HG03457 (cell line): ENCODE results near the gene GDPD3.

Experiments
- ATAC-seq: cut with Tn5 transposase; IDR thresholded peaks from one replicate; pipeline ENCODE4 v1.9.1; 2021; ENCODE audit warnings: moderate number of reproducible peaks; ENCODE audit not compliant: unreplicated experiment

The GDPD3 gene

GRCh38 chr16:30082545-30083090, 30.7 kb downstream of the GDPD3 start:
- ATAC-seq: no peak

DNA sequence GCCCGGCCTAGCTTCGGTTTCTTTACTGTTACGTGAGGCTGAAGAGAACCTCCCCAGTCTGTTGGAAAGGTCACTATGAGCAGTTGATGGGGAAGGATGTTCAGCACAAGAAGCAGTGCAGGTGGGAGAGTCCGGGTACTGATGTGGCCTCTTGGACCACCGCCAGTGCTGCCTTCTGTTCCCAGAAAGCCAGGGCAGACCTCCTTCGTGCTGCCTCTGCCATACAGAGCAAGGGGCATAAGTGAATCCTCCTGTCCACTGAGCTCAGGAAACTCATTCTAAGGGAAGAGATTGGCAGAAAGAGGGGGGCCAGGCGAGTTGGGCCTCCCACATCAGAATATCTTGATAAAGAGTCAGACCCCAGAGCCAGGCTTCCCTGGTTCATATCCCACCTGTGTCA, 33.9 kb downstream of the GDPD3 start:
- no peak for ATAC-seq

GRCh38 chr16:30078744-30079143, 34.6 kb downstream of the GDPD3 start:
- no peak for ATAC-seq

GRCh38 chr16:30077656-30078055, 35.7 kb downstream of the GDPD3 start:
- no peak for ATAC-seq

DNA sequence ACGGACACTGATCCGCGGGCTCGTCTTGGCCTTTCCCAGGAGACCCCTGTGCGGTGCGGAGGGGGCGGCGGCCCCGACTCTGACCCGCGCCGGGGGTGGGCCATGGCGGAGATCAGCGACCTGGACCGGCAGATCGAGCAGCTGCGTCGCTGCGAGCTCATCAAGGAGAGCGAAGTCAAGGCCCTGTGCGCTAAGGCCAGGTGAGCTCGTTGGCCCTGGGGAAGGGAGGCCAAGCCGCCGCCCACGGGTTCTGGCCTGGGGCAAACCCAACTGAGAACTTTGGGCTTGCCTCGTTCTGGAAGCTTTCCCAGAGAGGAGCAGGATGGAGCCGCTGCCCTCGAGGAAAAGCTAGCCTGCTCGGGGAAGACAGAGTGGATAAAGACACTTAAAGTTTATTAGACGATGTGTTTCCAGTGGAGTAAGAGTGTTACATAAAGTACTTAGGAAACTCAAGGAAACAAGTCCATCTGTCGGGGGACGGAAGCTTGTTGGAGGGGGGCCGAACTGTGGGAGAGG, 37.0 kb downstream of the GDPD3 start:
- ATAC-seq: no peak

- no peak for ATAC-seq
Measured at GRCh38 chr16:30075503-30076275, 37.6 kb downstream of the GDPD3 start, which contains the start of gene PPP4C. PPP4C (plus strand) TSS chr16:30075994; CDS start chr16:30076378, 384 bp downstream.

- ATAC-seq: no peak
Measured at GRCh38 chr16:30070490-30070889, 42.8 kb downstream of the GDPD3 start.

- no peak for ATAC-seq
Measured at GRCh38 chr16:30069611-30070462, 43.5 kb downstream of the GDPD3 start.

- no peak for ATAC-seq
Measured at GRCh38 chr16:30068750-30069610, 44.4 kb downstream of the GDPD3 start.

DNA sequence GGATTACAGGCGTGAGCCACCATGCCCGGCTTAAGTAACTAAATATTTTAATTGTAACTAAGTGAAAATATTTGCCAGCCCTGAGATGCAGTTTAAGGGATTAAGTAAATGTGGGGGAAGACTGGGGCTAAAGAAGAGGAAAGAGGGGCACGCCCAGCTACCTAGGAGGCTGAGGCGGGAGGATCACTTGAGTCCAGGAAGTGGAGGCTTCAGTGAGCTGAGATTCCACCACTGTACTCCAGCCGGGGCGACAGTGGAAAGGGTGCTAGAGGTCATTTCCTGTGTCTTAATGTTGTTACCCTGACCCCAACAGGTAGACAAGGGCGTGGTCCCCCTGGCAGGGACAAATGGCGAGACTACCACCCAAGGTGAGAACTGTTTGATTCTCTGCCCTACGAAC, 45.0 kb downstream of the GDPD3 start:
- no peak for ATAC-seq

GRCh38 chr16:30067584-30067916, 45.8 kb downstream of the GDPD3 start:
- no peak for ATAC-seq

GRCh38 chr16:30066761-30067583, 46.4 kb downstream of the GDPD3 start:
- no peak for ATAC-seq

DNA sequence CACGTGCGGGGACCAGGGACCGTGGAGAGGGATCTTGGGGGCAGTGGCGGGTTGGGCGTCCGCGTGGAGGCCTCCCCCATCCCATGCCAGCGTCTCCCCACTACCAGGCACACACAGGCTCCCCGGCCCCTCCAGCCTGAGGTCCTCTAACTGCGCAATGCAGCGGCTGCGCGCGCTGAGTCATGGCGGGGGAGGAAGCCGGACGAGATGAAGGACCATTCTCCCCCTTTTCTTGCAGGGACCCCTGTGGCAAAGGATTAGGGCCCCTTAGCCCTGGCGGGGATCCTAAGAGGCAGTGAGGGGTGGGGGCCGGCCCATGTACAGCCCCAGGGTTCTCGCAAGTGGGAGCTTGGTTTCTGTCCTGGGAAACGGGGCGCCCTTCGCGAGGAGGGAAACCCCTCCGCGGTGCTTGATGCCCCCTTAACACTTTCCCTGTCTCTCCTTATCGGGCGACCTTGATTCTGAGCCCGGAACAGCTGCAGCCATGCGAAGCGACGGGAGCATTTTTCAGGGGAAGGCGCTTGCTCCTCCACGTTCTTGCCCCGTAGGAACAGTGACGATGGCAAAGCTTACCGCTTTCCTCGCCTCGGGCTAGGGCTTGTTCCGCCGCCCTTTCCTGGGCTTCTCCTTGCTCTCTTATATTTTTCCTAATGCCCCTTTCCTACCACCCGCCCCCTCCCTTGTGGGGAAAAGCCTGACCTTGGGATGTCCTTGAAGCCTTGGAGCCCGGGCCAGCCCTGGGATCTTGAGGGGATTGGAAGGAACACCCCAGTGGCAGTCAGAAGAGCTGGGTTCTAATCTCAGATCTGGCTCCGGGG, 47.2 kb downstream of the GDPD3 start:
- ATAC-seq: no peak

- peak; percentile 72 for ATAC-seq
Measured at GRCh38 chr16:30065102-30065942, 48.0 kb downstream of the GDPD3 start, which contains the start of gene ALDOA. ALDOA (plus strand) TSS chr16:30065760; CDS start chr16:30066898, 1,138 bp downstream.

DNA sequence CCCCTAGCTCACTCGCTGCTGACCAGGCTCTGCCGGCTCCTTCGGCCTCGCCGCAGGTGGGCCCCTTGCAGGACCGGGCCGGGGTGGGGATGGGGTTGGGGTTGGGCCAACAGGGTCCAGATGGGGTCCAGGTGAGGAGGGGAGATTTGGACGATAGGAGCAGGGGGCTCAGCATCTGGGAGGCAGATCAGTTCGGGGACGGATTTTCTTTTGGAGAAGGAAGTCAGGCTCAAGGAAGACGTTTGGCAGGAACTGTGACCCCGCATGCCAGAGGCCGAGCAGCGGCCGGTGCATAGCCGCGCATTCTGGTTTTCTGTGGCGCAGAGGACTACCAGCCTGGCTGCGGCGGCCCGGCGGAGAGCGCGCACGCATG, 48.6 kb downstream of the GDPD3 start:
- ATAC-seq: no peak

GRCh38 chr16:30063893-30064728, 49.2 kb downstream of the GDPD3 start:
- ATAC-seq: no peak

GRCh38 chr16:30063278-30063892, 50.0 kb downstream of the GDPD3 start:
- ATAC-seq: no peak
